HepG2 (cell line): ENCODE data around the gene RAC3. TPM values are rescaled to one million over a fixed set of nuclear protein-coding genes. Genes with fewer than 3 reads are reported as not detected.

Experiments used
- ARHGAP35 ChIP-seq: sonication (generic); formaldehyde crosslinking; IDR thresholded peaks from 2 replicates; pipeline ENCODE4 v1.9.0; 2022; ENCODE audit warnings: mild to moderate bottlenecking, inconsistent platforms, moderate library complexity, missing genetic modification reagents, borderline replicate concordance
- ATM ChIP-seq: fragments of 450-650 bp; IDR thresholded peaks from 2 replicates; pipeline ENCODE4 v1.7.1; 2017; ENCODE audit warnings: mild to moderate bottlenecking, borderline replicate concordance
- CENPX ChIP-seq: sonication (generic); formaldehyde crosslinking; IDR thresholded peaks from 2 replicates; pipeline ENCODE4 v1.9.0; 2021; ENCODE audit warnings: mild to moderate bottlenecking, missing genetic modification reagents, moderate library complexity
- DMAP1 ChIP-seq: IDR thresholded peaks from 2 replicates; pipeline ENCODE4 v1.6.1; 2016
- EHMT2 ChIP-seq: fragments of 200-600 bp; sonication (generic); IDR thresholded peaks from 2 replicates; pipeline ENCODE4 v1.7.0; 2017; ENCODE audit warnings: antibody characterized with exemption, low read depth, low read length, borderline replicate concordance
- FIP1L1 ChIP-seq: fragments of 200-400 bp; formaldehyde crosslinking; IDR thresholded peaks from 2 replicates; pipeline ENCODE4 v1.6.1; 2018; ENCODE audit warnings: low read depth, mild to moderate bottlenecking, low read length, moderate library complexity, borderline replicate concordance; ENCODE audit not compliant: insufficient read depth
- HDAC2 ChIP-seq: sonication (generic); formaldehyde crosslinking; IDR thresholded peaks from 2 replicates; pipeline ENCODE4 v1.4.0; 2020; ENCODE audit warnings: missing genetic modification reagents
- HMGXB3 ChIP-seq: sonication (generic); formaldehyde crosslinking; IDR thresholded peaks from 2 replicates; pipeline ENCODE4 v1.4.0; 2020; ENCODE audit warnings: missing genetic modification reagents, borderline replicate concordance
- NFYC ChIP-seq: IDR thresholded peaks from 2 replicates; pipeline ENCODE4 v1.6.1; 2016; ENCODE audit warnings: missing genetic modification reagents, missing compliant biosample characterization
- RBAK ChIP-seq: sonication (generic); formaldehyde crosslinking; IDR thresholded peaks from 2 replicates; pipeline ENCODE4 v1.5.1; 2020; ENCODE audit warnings: mild to moderate bottlenecking, missing genetic modification reagents
- RFXANK ChIP-seq: IDR thresholded peaks from 2 replicates; pipeline ENCODE4 v1.6.1; 2016
- SIX1 ChIP-seq: sonication (generic); formaldehyde crosslinking; IDR thresholded peaks from 2 replicates; pipeline ENCODE4 v1.4.0; 2020; ENCODE audit warnings: missing genetic modification reagents, borderline replicate concordance
- SMAD1 ChIP-seq: sonication (generic); formaldehyde crosslinking; IDR thresholded peaks from 2 replicates; pipeline ENCODE4 v1.4.0; 2020; ENCODE audit warnings: missing genetic modification reagents, low read depth, mild to moderate bottlenecking, borderline replicate concordance
- SMAD3 ChIP-seq: sonication (generic); formaldehyde crosslinking; IDR thresholded peaks from 2 replicates; pipeline ENCODE4 v1.4.0; 2020; ENCODE audit warnings: missing genetic modification reagents
- SRF ChIP-seq: IDR thresholded peaks from 2 replicates; pipeline ENCODE4 v1.6.1; 2011; ENCODE audit warnings: mild to moderate bottlenecking, low read depth, low read length, moderate library complexity
- THRA ChIP-seq: sonication (generic); formaldehyde crosslinking; IDR thresholded peaks from 2 replicates; pipeline ENCODE4 v1.4.0; 2020; ENCODE audit warnings: missing genetic modification reagents, borderline replicate concordance
- TMF1 ChIP-seq: sonication (generic); formaldehyde crosslinking; IDR thresholded peaks from 2 replicates; pipeline ENCODE4 v1.8.1; 2022; ENCODE audit warnings: low read depth, missing genetic modification reagents
- XRCC5 ChIP-seq: fragments of 200-400 bp; formaldehyde crosslinking; optimal IDR thresholded peaks from 2 replicates; pipeline ENCODE3; 2017; ENCODE audit warnings: mild to moderate bottlenecking, low read length
- ZBTB38 ChIP-seq: sonication (generic); formaldehyde crosslinking; IDR thresholded peaks from 2 replicates; pipeline ENCODE4 v1.5.1; 2020; ENCODE audit warnings: mild to moderate bottlenecking, missing genetic modification reagents
- ZKSCAN5 ChIP-seq: sonication (generic); formaldehyde crosslinking; IDR thresholded peaks from 2 replicates; pipeline ENCODE4 v1.5.1; 2020; ENCODE audit warnings: mild to moderate bottlenecking, missing genetic modification reagents
- ZNF124 ChIP-seq: sonication (generic); formaldehyde crosslinking; IDR thresholded peaks from 2 replicates; pipeline ENCODE4 v1.4.0; 2020; ENCODE audit warnings: missing genetic modification reagents
- ZNF136 ChIP-seq: sonication (generic); formaldehyde crosslinking; IDR thresholded peaks from 2 replicates; pipeline ENCODE4 v1.8.1; 2022; ENCODE audit warnings: low read depth, mild to moderate bottlenecking, moderate library complexity, missing genetic modification reagents
- ZNF225 ChIP-seq: sonication (generic); formaldehyde crosslinking; IDR thresholded peaks from 2 replicates; pipeline ENCODE4 v1.4.0; 2020; ENCODE audit warnings: mild to moderate bottlenecking, missing genetic modification reagents
- ZNF251 ChIP-seq: sonication (generic); formaldehyde crosslinking; IDR thresholded peaks from 2 replicates; pipeline ENCODE4 v1.9.0; 2021; ENCODE audit warnings: mild to moderate bottlenecking, missing genetic modification reagents
- ZNF333 ChIP-seq: sonication (generic); formaldehyde crosslinking; IDR thresholded peaks from 2 replicates; pipeline ENCODE4 v1.4.0; 2020; ENCODE audit warnings: mild to moderate bottlenecking, missing genetic modification reagents, borderline replicate concordance
- ZNF33B ChIP-seq: sonication (generic); formaldehyde crosslinking; IDR thresholded peaks from 2 replicates; pipeline ENCODE4 v1.5.1; 2020; ENCODE audit warnings: mild to moderate bottlenecking, missing genetic modification reagents
- ZNF550 ChIP-seq: sonication (generic); formaldehyde crosslinking; IDR thresholded peaks from 2 replicates; pipeline ENCODE4 v1.4.0; 2020; ENCODE audit warnings: mild to moderate bottlenecking, missing genetic modification reagents, borderline replicate concordance
- ZNF709 ChIP-seq: sonication (generic); formaldehyde crosslinking; IDR thresholded peaks from 2 replicates; pipeline ENCODE4 v1.5.0; 2020; ENCODE audit warnings: mild to moderate bottlenecking, missing genetic modification reagents
- ZNF879 ChIP-seq: sonication (generic); formaldehyde crosslinking; IDR thresholded peaks from 2 replicates; pipeline ENCODE4 v1.8.1; 2023; ENCODE audit warnings: missing genetic modification reagents
- polyA plus RNA-seq, 8 experiments: library from polyadenylated mRNA; depleted of rRNA in 3 of 8; stranded (reverse) in 7 of 8; unstranded in 1 of 8; fragments of >200 nt; fragmentation: Illumina TruSeq in 4 of 8; extraction: Trizol in 4 of 8; gene quantifications; 2 replicates each; pipeline versions ENCODE4 v1.2.1 to v1.2.3, GENCODE V29; 2011 to 2016; ENCODE audit warnings: low read depth in 4 of 8, missing spikeins in 1 of 8, mixed read lengths in 1 of 8; ENCODE audit not compliant: insufficient read depth in 1 of 8
- total RNA-seq, 5 experiments: library from RNA; depleted of rRNA; stranded (reverse); fragments of >200 nt; fragmentation: Illumina TruSeq; extraction: Trizol; gene quantifications; 2 replicates each; pipeline ENCODE4 v1.2.3, GENCODE V29; 2016; ENCODE audit warnings: low read depth in 1 of 5

RAC3 gene
- total and polyA plus RNA-seq, 2 of the 13 experiments (the other 11 are each of a cell fraction or from before 2014, with no cell fraction given), result 10.5 to 21.3 TPM

- 0 out of 2 replicates have a peak, but pooled peaks have one; percentile 20 for TF ChIP-seq ARHGAP35 (CRISPR knock-in tag)
- no peak for TF ChIP-seq ATM
- TF ChIP-seq CENPX (CRISPR knock-in tag), result no peak
- no peak for TF ChIP-seq ZBTB38 (CRISPR knock-in tag)
- no peak for TF ChIP-seq ZNF225 (CRISPR knock-in tag)
- TF ChIP-seq RBAK (CRISPR knock-in tag), result no peak
- TF ChIP-seq ZNF333 (CRISPR knock-in tag), result no peak
- TF ChIP-seq SIX1 (CRISPR knock-in tag), result no peak
- no peak for TF ChIP-seq FIP1L1
- TF ChIP-seq ZNF709 (CRISPR knock-in tag), result no peak
- no peak for TF ChIP-seq SMAD1 (CRISPR knock-in tag)
- TF ChIP-seq NFYC, result no peak
- no peak for TF ChIP-seq EHMT2
- no peak for TF ChIP-seq ZNF550
- no peak for TF ChIP-seq ZNF251 (CRISPR knock-in tag)
- TF ChIP-seq RFXANK, result no peak
- no peak for TF ChIP-seq SMAD3
- no peak for TF ChIP-seq THRA
- TF ChIP-seq HDAC2 (CRISPR knock-in tag), result no peak
- TF ChIP-seq TMF1, result no peak
- TF ChIP-seq ZKSCAN5, result 0 out of 2 replicates have a peak, but pooled peaks have one; percentile 45
- no peak for TF ChIP-seq XRCC5
- TF ChIP-seq SRF, result no peak
- no peak for TF ChIP-seq ZNF124 (CRISPR knock-in tag)
- TF ChIP-seq ZNF879 (CRISPR knock-in tag), result no peak
- TF ChIP-seq HMGXB3 (CRISPR knock-in tag), result no peak
- TF ChIP-seq ZNF136 (CRISPR knock-in tag), result no peak
- TF ChIP-seq DMAP1 (CRISPR knock-in tag), result no peak
- TF ChIP-seq ZNF33B, result no peak
Measured at GRCh38 chr17:82050152-82050760, 18.8 kb downstream of the RAC3 start (continued).
